GM12878 (cell line): ENCODE results near the gene YPEL3. TPM values are rescaled to one million over a fixed set of nuclear protein-coding genes. Genes with fewer than 3 reads are reported as not detected.

Experiments used
- ATAC-seq: fragments of 200-7000 bp; cut with Tn5 transposase; 3 replicates; pipeline ENCODE4 v1.9.1; 2020; ENCODE audit warnings: mild to moderate bottlenecking, moderate library complexity
- BruUV-seq: library from RNA; stranded (reverse); fragments of 400-500 nt; replicated peaks from 2 replicates; lab custom pipeline; 2021; lab: Mats Ljungman, UMichigan
- CTCF ChIA-PET: fragments of 300-600 bp; sonication (Branson Sonifier 250); formaldehyde crosslinking; extraction: SDS; loops from one replicate; lab custom pipeline; 2021; ENCODE audit warnings: inconsistent platforms; lab: Yijun Ruan, JAX
- POLR2A ChIA-PET: fragments of 350-600 bp; formaldehyde crosslinking; extraction: SDS; loops from one replicate; lab custom pipeline; 2021; ENCODE audit warnings: inconsistent platforms; lab: Charles Lee
- RAD21 ChIA-PET: fragments of 300-600 bp; sonication (Branson Sonifier 250); formaldehyde crosslinking; loops from one replicate; lab custom pipeline; 2023; ENCODE audit warnings: antibody characterized with exemption; ENCODE audit not compliant: unreplicated experiment; lab: Charles Lee
- SMC1A ChIA-PET: fragments of 300-600 bp; sonication (Branson Sonifier 250); formaldehyde crosslinking; loops from one replicate; lab custom pipeline; 2023; ENCODE audit not compliant: unreplicated experiment, uncharacterized antibody; lab: Charles Lee
- DNase-seq: peaks from one replicate; pipeline ENCODE4 v3.0.0-alpha.2; 2011; ENCODE audit warnings: low read depth, low spot score
- FAIRE-seq: peaks from 3 replicates; lab custom pipeline; 2011; peaks lifted over from hg19 to GRCh38; lab: Jason Lieb, UNC
- H2AFZ ChIP-seq: 2 replicates; pipeline ENCODE4 v1.6.0; 2011; ENCODE audit warnings: low read depth, low read length, control low read depth; ENCODE audit not compliant: control insufficient read depth
- H3K27ac ChIP-seq: 2 replicates; pipeline ENCODE4 v1.5.1; 2011; ENCODE audit warnings: control low read depth; ENCODE audit not compliant: control insufficient read depth, insufficient read depth
- H3K27me3 ChIP-seq, 2 experiments: replicated peaks in 1 of 2; 2 replicates each; pipeline versions ENCODE4 v1.6.0 to v1.6.1; 2011; ENCODE audit warnings: low read length in 1 of 2; ENCODE audit not compliant: control insufficient read depth in 2 of 2, insufficient read depth in 2 of 2
- H3K36me3 ChIP-seq, 2 experiments: 2 replicates each; pipeline ENCODE4 v1.5.1; 2011; ENCODE audit warnings: low read length in 1 of 2; ENCODE audit not compliant: control insufficient read depth in 2 of 2, insufficient read depth in 2 of 2
- H3K4me1 ChIP-seq: 2 replicates; pipeline ENCODE4 v1.6.1; 2011; ENCODE audit warnings: mild to moderate bottlenecking, low read length, moderate library complexity, mixed read lengths; ENCODE audit not compliant: control insufficient read depth, insufficient read depth
- H3K4me2 ChIP-seq: 2 replicates; pipeline ENCODE4 v1.6.0; 2011; ENCODE audit warnings: control low read depth; ENCODE audit not compliant: control insufficient read depth, insufficient read depth
- H3K4me3 ChIP-seq: fragments of 200-600 bp; sonication (generic); 2 replicates; pipeline ENCODE4 v1.5.1; 2016
- H3K79me2 ChIP-seq: 2 replicates; pipeline ENCODE4 v1.6.0; 2011; ENCODE audit warnings: low read length; ENCODE audit not compliant: control insufficient read depth, insufficient read depth
- H3K9ac ChIP-seq: 2 replicates; pipeline ENCODE4 v1.8.0; 2011; ENCODE audit warnings: low read length, control low read depth, mixed read lengths; ENCODE audit not compliant: control insufficient read depth, insufficient read depth
- H3K9me3 ChIP-seq: replicated peaks from 3 replicates; pipeline ENCODE4 v1.5.1; 2011; ENCODE audit warnings: mild to moderate bottlenecking, low read length; ENCODE audit not compliant: control insufficient read depth, insufficient read depth
- H4K20me1 ChIP-seq: 2 replicates; pipeline ENCODE4 v1.6.0; 2011; ENCODE audit not compliant: control insufficient read depth, insufficient read depth
- BACH1 ChIP-seq: fragments of 450-650 bp; IDR thresholded peaks from 2 replicates; pipeline ENCODE4 v1.6.1; 2017; ENCODE audit warnings: mild to moderate bottlenecking, borderline replicate concordance
- CEBPB ChIP-seq, 2 experiments: fragments of 150-350 bp in 1 of 2; IDR thresholded peaks; 2 replicates each; pipeline ENCODE4 v1.6.1; 2012 to 2014; ENCODE audit warnings: low read depth in 2 of 2, low read length in 2 of 2, borderline replicate concordance in 1 of 2, inconsistent platforms in 1 of 2
- E2F8 ChIP-seq: fragments of 450-650 bp; IDR thresholded peaks from 2 replicates; pipeline ENCODE4 v1.6.1; 2018; ENCODE audit warnings: mild to moderate bottlenecking, low read depth, moderate library complexity; ENCODE audit not compliant: partially characterized antibody
- EGR1 ChIP-seq, 2 experiments: IDR thresholded peaks; 1 replicate in 1 of 2; 2 replicates in 1 of 2; pipeline ENCODE4 v1.6.1; 2011 to 2012; ENCODE audit warnings: low read depth in 2 of 2, low read length in 2 of 2, borderline replicate concordance in 1 of 2, mild to moderate bottlenecking in 1 of 2, moderate library complexity in 1 of 2
- FOXK2 ChIP-seq: fragments of 450-650 bp; IDR thresholded peaks from 2 replicates; pipeline ENCODE4 v1.6.1; 2017; ENCODE audit warnings: mild to moderate bottlenecking, moderate library complexity
- HDAC6 ChIP-seq: fragments of 200-600 bp; sonication (generic); IDR thresholded peaks from one replicate; pipeline ENCODE4 v1.8.0; 2017; ENCODE audit warnings: antibody characterized with exemption; ENCODE audit not compliant: unreplicated experiment
- IKZF1 ChIP-seq: fragments of 450-650 bp; conservative IDR thresholded peaks from 2 replicates; pipeline ENCODE4 v1.6.1; 2017; ENCODE audit warnings: antibody characterized with exemption, mild to moderate bottlenecking
- LARP7 ChIP-seq: fragments of 450-650 bp; IDR thresholded peaks from 2 replicates; pipeline ENCODE4 v1.6.1; 2017; ENCODE audit warnings: mild to moderate bottlenecking
- MTA2 ChIP-seq: fragments of 450-650 bp; IDR thresholded peaks from 2 replicates; pipeline ENCODE4 v1.6.1; 2016; ENCODE audit warnings: low read depth, mild to moderate bottlenecking, moderate library complexity
- NR2C1 ChIP-seq: fragments of 450-650 bp; IDR thresholded peaks from 2 replicates; pipeline ENCODE4 v1.6.1; 2017; ENCODE audit warnings: antibody characterized with exemption, mild to moderate bottlenecking, moderate library complexity
- PML ChIP-seq: IDR thresholded peaks from 2 replicates; pipeline ENCODE4 v1.6.1; 2012; ENCODE audit warnings: low read length, inconsistent platforms
- RELB ChIP-seq: fragments of 450-650 bp; IDR thresholded peaks from 2 replicates; pipeline ENCODE4 v1.6.1; 2017; ENCODE audit warnings: low read depth, mild to moderate bottlenecking, moderate library complexity
- REST ChIP-seq: IDR thresholded peaks from 2 replicates; pipeline ENCODE4 v1.6.1; 2012; ENCODE audit warnings: mild to moderate bottlenecking, low read depth, low read length
- ZNF622 ChIP-seq: fragments of 450-650 bp; IDR thresholded peaks from 2 replicates; pipeline ENCODE4 v1.6.1; 2017; ENCODE audit warnings: mild to moderate bottlenecking, inconsistent platforms
- ZSCAN29 ChIP-seq: fragments of 450-650 bp; IDR thresholded peaks from 2 replicates; pipeline ENCODE4 v1.6.1; 2017; ENCODE audit warnings: mild to moderate bottlenecking, moderate library complexity
- WGBS: methylation state at CpG from one replicate; pipeline ENCODE4 v1.1.6; 2016; ENCODE audit warnings: low lambda C conversion rate; ENCODE audit not compliant: insufficient replicate concordance, insufficient coverage; ENCODE audit errors: missing lambda C conversion rate; 5-methylcytosine and 5-hydroxymethylcytosine counted together
- in situ Hi-C: fragments of 300-500 bp; cut with MboI; formaldehyde crosslinking; loops from 9 replicates; pipeline ENCODE4 v1.14.3; 2018; ENCODE audit warnings: mixed read lengths
- intact Hi-C: fragments of 100-400 bp; cut with micrococcal nuclease; formaldehyde crosslinking; loops from one replicate; pipeline ENCODE4 v1.14.2; 2022; ENCODE audit not compliant: unreplicated experiment
- polyA plus RNA-seq, 11 experiments: library from polyadenylated mRNA; depleted of rRNA in 4 of 11; unstranded in 6 of 11; stranded (reverse) in 5 of 11; fragments of >200 nt; fragmentation: Nextera tagmentation in 4 of 11; fragmentation: Illumina TruSeq in 1 of 11; extraction: Ambion mirVana in 4 of 11; extraction: Trizol in 1 of 11; gene quantifications; 1 replicate in 1 of 11; 2 replicates in 10 of 11; pipeline versions ENCODE4 v1.2.1 to v1.2.3, GENCODE V29; 2011 to 2016; ENCODE audit warnings: inconsistent platforms in 2 of 11, missing spikeins in 2 of 11, low read depth in 1 of 11
- total RNA-seq, 4 experiments: library from RNA; depleted of rRNA in 3 of 4; stranded (reverse); fragments of >200 nt in 3 of 4; fragmentation: Illumina TruSeq in 1 of 4; extraction: Trizol in 1 of 4; gene quantifications; 2 replicates each; pipeline versions ENCODE4 v1.2.1 to v1.2.3, GENCODE V29; 2013 to 2021

YPEL3 gene
- total and polyA plus RNA-seq, 10 of the 15 experiments (the other 5 are each of a cell fraction or from before 2014, with no cell fraction given): 1.3 to 22.0 (median 12.1) TPM

- no peak for FAIRE-seq
- peaks cover 68% of the 10 kb centered on the region for H3K79me2 ChIP-seq
- BruUV-seq: no TSS peak
- no peak for TF ChIP-seq CEBPB (IDR thresholded peaks at IDR 0.05; ENCODE audit: borderline replicate concordance in 1 of 2, low read depth in 2 of 2, low read length in 2 of 2)
- TF ChIP-seq EGR1 (IDR thresholded peaks at IDR 0.05; ENCODE audit: borderline replicate concordance in 1 of 2, low read depth in 2 of 2, low read length in 2 of 2): 0 out of 3 replicates have a peak, but pooled peaks of 1 of the 2 experiments have one; percentile 28
- no peak for TF ChIP-seq ZNF622
- peak; percentile 18 for TF ChIP-seq HDAC6
- no peak for TF ChIP-seq NR2C1
- no peak for TF ChIP-seq RELB
- TF ChIP-seq FOXK2: no peak
- TF ChIP-seq PML: no peak
- no peak for TF ChIP-seq IKZF1
- TF ChIP-seq ZSCAN29: no peak
- peak; percentile 80 for TF ChIP-seq BACH1
- peak; percentile 62; the same call in 1 of the 2 replicates for TF ChIP-seq LARP7
- no peak for TF ChIP-seq REST
- TF ChIP-seq MTA2: no peak
- TF ChIP-seq E2F8: no peak
Measured at GRCh38 chr16:30065943-30066760, 29.9 kb downstream of the YPEL3 start.

More at GRCh38 chr16:30065943-30066760, 29.9 kb downstream of the YPEL3 start:
- 1% methylated on average over 42 of the region's 44 CpGs for WGBS
- Histone ChIP-seq H2AFZ (no peak overlapping the region), H3K36me3 (peaks cover 30 to 32% of the 10 kb centered on the region in 2 experiments), H3K9me3 (no peaks in the 10 kb centered on the region), H3K27me3 (no peaks in the 10 kb centered on the region), H3K4me1 (peaks cover 30% of the 10 kb centered on the region), H4K20me1 (peaks cover 24% of the 10 kb centered on the region), H3K4me2 (peak overlapping the region; percentile 95), H3K9ac (peak overlapping the region; percentile 93), H3K4me3 (peak overlapping the region; percentile 87), H3K27ac (peak overlapping the region; percentile 94)
- DNase-seq (no peak), ATAC-seq (peak; percentile 2; the same call in 1 of the 3 replicates)
- RAD21 ChIA-PET: interaction anchor here (0.9 to 3.7 kb wide), 10 partner anchors 11 to 563 kb away, joined by 3 to 42 read pairs (median 4); partner anchors contain the start of genes CORO1A, TAOK2 and TBX6
- POLR2A ChIA-PET: interaction anchor here (0.6 to 4.3 kb wide), 18 partner anchors 9 to 584 kb away, joined by 3 to 21 read pairs (median 5); partner anchors contain the start of genes KIF22, PPP4C, TAOK2 and TBX6
- SMC1A ChIA-PET: interaction anchor here (1.0 kb wide), 3 partner anchors 11 to 27 kb away, joined by 3 to 5 read pairs (median 4); no protein-coding TSS in a partner anchor
- in situ Hi-C loops (no loop called here), intact Hi-C loops (no loop called here)
- CTCF ChIA-PET: interaction anchor here (2.2 to 8.5 kb wide), 4 partner anchors 10 to 34 kb away, joined by 9 to 77 read pairs (median 30); partner anchors contain the start of genes PPP4C and TBX6
